BLaER1 treated with 17β-estradiol and CSF1 and Interleukin-3, amounts not matched to agents 10 nM and 100 nM (cell line): ENCODE data around the gene IFITM5.
A peak's percentile ranks its signal among the peaks of the same experiment; 100 is the strongest.
"Not testable (repeated sequence)": the region's sequence is repeated elsewhere in the genome, so short reads cannot be mapped to it uniquely, and the experiment has no call there.

ENCODE experiments used
- H3K27ac ChIP-seq, 11 experiments: shearing (Covaris generic); formaldehyde crosslinking; 2 replicates each; pipeline ENCODE4 v1.8.1; 2022
- H3K27me3 ChIP-seq, 11 experiments: shearing (Covaris generic); formaldehyde crosslinking; 2 replicates each; pipeline ENCODE4 v1.8.1; 2022
- H3K36me3 ChIP-seq, 11 experiments: shearing (Covaris generic); formaldehyde crosslinking; 2 replicates each; pipeline ENCODE4 v1.8.1; 2022
- H3K4me1 ChIP-seq, 10 experiments: shearing (Covaris generic); formaldehyde crosslinking; 2 replicates each; pipeline ENCODE4 v1.8.1; 2022
- H3K4me2 ChIP-seq, 11 experiments: shearing (Covaris generic); formaldehyde crosslinking; 2 replicates each; pipeline ENCODE4 v1.8.1; 2022
- H3K4me3 ChIP-seq, 10 experiments: shearing (Covaris generic); formaldehyde crosslinking; 2 replicates each; pipeline ENCODE4 v1.8.1; 2022
- H3K9ac ChIP-seq, 11 experiments: shearing (Covaris generic); formaldehyde crosslinking; 2 replicates each; pipeline ENCODE4 v1.8.1; 2022
- H3K9me3 ChIP-seq, 11 experiments: shearing (Covaris generic); formaldehyde crosslinking; replicated peaks in 1 of 11; 2 replicates each; pipeline ENCODE4 v1.8.1; 2022
- H4K20me1 ChIP-seq, 11 experiments: shearing (Covaris generic); formaldehyde crosslinking; 2 replicates each; pipeline ENCODE4 v1.8.1; 2022
- Cebpa-rat ChIP-seq, 11 experiments: shearing (Covaris generic); IDR thresholded peaks; 2 replicates each; pipeline ENCODE4 v1.8.1; 2022

Gene IFITM5

GRCh38 chr11:289712-290620 lies 9.4 kb downstream of the IFITM5 start:
- Histone ChIP-seq H3K4me2 (peak overlapping the region; percentile 91 to 100 (median 98)), H3K4me3 (peak overlapping the region; percentile 42 to 74 (median 60)), H3K4me1 (peaks cover 31 to 51% (median 40%) of the 10 kb centered on the region in 10 experiments), H3K36me3 (peaks cover 11 to 44% (median 29%) of the 10 kb centered on the region in 11 experiments; a peak in 19 of 22 replicates), H4K20me1 (peaks cover 0 to 34% (median 6%) of the 10 kb centered on the region in 11 experiments; a peak in 9 of 22 replicates), H3K27ac (peak overlapping the region; percentile 11 to 76 (median 70); a peak in 21 of 22 replicates), H3K9ac (peak overlapping the region; percentile 63 to 88 (median 74)), H3K27me3 (peaks cover 36 to 39% (median 38%) of the 10 kb centered on the region in 11 experiments), H3K9me3 (no peaks in the 10 kb centered on the region)
- TF ChIP-seq Cebpa-rat (IDR thresholded peaks at IDR 0.05), result no peak

- H3K4me1 ChIP-seq, result peaks cover 31 to 47% (median 40%) of the 10 kb centered on the region in 10 experiments
- H3K9me3 ChIP-seq, result no peaks in the 10 kb centered on the region
- H3K9ac ChIP-seq, result peak overlapping the region; percentile 63 to 88 (median 74)
- no peak for TF ChIP-seq Cebpa-rat (IDR thresholded peaks at IDR 0.05)
- peak overlapping the region; percentile 42 to 74 (median 60) for H3K4me3 ChIP-seq
- peaks cover 39 to 45% (median 44%) of the 10 kb centered on the region in 11 experiments for H3K27me3 ChIP-seq
- H3K27ac ChIP-seq, result peak overlapping the region; percentile 11 to 76 (median 70); a peak in 21 of 22 replicates
- peak overlapping the region; percentile 91 to 100 (median 98) for H3K4me2 ChIP-seq
- peaks cover 0 to 29% (median 6%) of the 10 kb centered on the region in 11 experiments; a peak in 8 of 22 replicates for H4K20me1 ChIP-seq
- H3K36me3 ChIP-seq, result peaks cover 8 to 38% (median 23%) of the 10 kb centered on the region in 11 experiments; a peak in 18 of 22 replicates
Measured at GRCh38 chr11:289398-289711, 10.0 kb downstream of the IFITM5 start.

GRCh38 chr11:288478-289397 lies 10.6 kb downstream of the IFITM5 start, which contains the start of gene PGGHG:
Gene PGGHG (plus strand): TSS chr11:289126. CDS start chr11:289817, 691 bp downstream.
- H3K9ac ChIP-seq, result peak within 1 kb of the TSS; percentile 80 to 98 (median 86)
- TF ChIP-seq Cebpa-rat (IDR thresholded peaks at IDR 0.05), result no peak
- peaks cover 0 to 29% (median 6%) of the 10 kb centered on the region in 11 experiments; a peak in 8 of 22 replicates for H4K20me1 ChIP-seq
- no peaks in the 10 kb centered on the region for H3K9me3 ChIP-seq
- peak within 1 kb of the TSS; percentile 76 to 91 (median 81) for H3K27ac ChIP-seq
- peaks cover 2 to 32% (median 17%) of the 10 kb centered on the region in 11 experiments; a peak in 18 of 22 replicates for H3K36me3 ChIP-seq
- H3K4me3 ChIP-seq, result peak within 1 kb of the TSS; percentile 69 to 88 (median 74)
- H3K27me3 ChIP-seq, result peaks cover 44 to 51% (median 51%) of the 10 kb centered on the region in 11 experiments
- peak within 1 kb of the TSS; percentile 91 to 100 (median 99) for H3K4me2 ChIP-seq
- H3K4me1 ChIP-seq, result peaks cover 31 to 47% (median 40%) of the 10 kb centered on the region in 10 experiments

GRCh38 chr11:287821-288477 lies 11.4 kb downstream of the IFITM5 start:
- H4K20me1 ChIP-seq, result peaks cover 0 to 29% (median 6%) of the 10 kb centered on the region in 11 experiments; a peak in 8 of 22 replicates
- peaks cover 50 to 59% (median 59%) of the 10 kb centered on the region in 11 experiments for H3K27me3 ChIP-seq
- peak overlapping the region; percentile 69 to 88 (median 74) for H3K4me3 ChIP-seq
- peaks cover 0 to 24% (median 11%) of the 10 kb centered on the region in 11 experiments; a peak in 9 of 22 replicates for H3K36me3 ChIP-seq
- TF ChIP-seq Cebpa-rat (IDR thresholded peaks at IDR 0.05), result no peak
- H3K4me1 ChIP-seq, result peaks cover 31 to 47% (median 40%) of the 10 kb centered on the region in 10 experiments
- peak overlapping the region; percentile 91 to 100 (median 99) for H3K4me2 ChIP-seq
- peak overlapping the region; percentile 76 to 91 (median 81); a peak in 20 of 22 replicates for H3K27ac ChIP-seq
- peak overlapping the region; percentile 80 to 98 (median 86) for H3K9ac ChIP-seq
- no peaks in the 10 kb centered on the region for H3K9me3 ChIP-seq

- H3K27me3 ChIP-seq, result peaks cover 58 to 67% (median 66%) of the 10 kb centered on the region in 11 experiments
- H3K9me3 ChIP-seq, result not testable (repeated sequence)
- H3K4me1 ChIP-seq, result peaks cover 36 to 49% (median 43%) of the 10 kb centered on the region in 10 experiments
- H3K4me3 ChIP-seq, result peak overlapping the region; percentile 69 to 88 (median 74); a peak in 18 of 20 replicates
- H3K36me3 ChIP-seq, result peaks cover 0 to 18% (median 4%) of the 10 kb centered on the region in 11 experiments; a peak in 8 of 22 replicates
- peak overlapping the region in 6 of 11 experiments; percentile 84 to 98 (median 86); a peak in 10 of 22 replicates for H3K9ac ChIP-seq
- peak overlapping the region in 2 of 11 experiments; percentile 81 to 91; a peak in 4 of 22 replicates for H3K27ac ChIP-seq
- H4K20me1 ChIP-seq, result peaks cover 0 to 27% (median 6%) of the 10 kb centered on the region in 11 experiments; a peak in 8 of 22 replicates
- peak overlapping the region; percentile 91 to 100 (median 99) for H3K4me2 ChIP-seq
Measured at GRCh38 chr11:286977-287820, 12.1 kb downstream of the IFITM5 start.

- H3K36me3 ChIP-seq, result peaks cover 0 to 5% (median 0%) of the 10 kb centered on the region in 11 experiments; a peak in 4 of 22 replicates
- H3K9ac ChIP-seq, result peak overlapping the region in 1 of 11 experiments; percentile 15; a peak in 1 of 22 replicates
- no peak for TF ChIP-seq Cebpa-rat (IDR thresholded peaks at IDR 0.05)
- peaks cover 0 to 33% (median 8%) of the 10 kb centered on the region in 11 experiments; a peak in 11 of 22 replicates for H4K20me1 ChIP-seq
- no peak overlapping the region for H3K27ac ChIP-seq
- H3K9me3 ChIP-seq, result peaks cover 0 to 2% (median 0%) of the 10 kb centered on the region in 11 experiments; a peak in 8 of 22 replicates
- peaks cover 71 to 80% (median 79%) of the 10 kb centered on the region in 11 experiments for H3K27me3 ChIP-seq
- peaks cover 41 to 53% (median 50%) of the 10 kb centered on the region in 10 experiments for H3K4me1 ChIP-seq
- H3K4me3 ChIP-seq, result no peak overlapping the region
- H3K4me2 ChIP-seq, result no peak overlapping the region
Measured at GRCh38 chr11:285894-286220, 13.5 kb downstream of the IFITM5 start.
